Pancreas (tissue), 10 donors: Measurements from ENCODE around the gene VSIR. TPM values are rescaled to one million over a fixed set of nuclear protein-coding genes. Genes with fewer than 3 reads are reported as not detected.
A peak's percentile ranks its signal among the peaks of the same experiment; 100 is the strongest.

Experiments used
- ATAC-seq, 4 donors: fragments of 200-7000 bp; cut with Tn5 transposase; one replicate each; pipeline versions ENCODE4 v1.8.0 to v1.9.1; 2020; ENCODE audit warnings: mild to moderate bottlenecking in 4 of 4, moderate library complexity in 4 of 4
- DNase-seq, 6 donors: peaks; one replicate each; pipeline ENCODE4 v3.0.0-alpha.2; 2020
- FAIRE-seq: peaks from 2 replicates; lab custom pipeline; 2012; peaks lifted over from hg19 to GRCh38; lab: Jason Lieb, UNC
- H3K27ac ChIP-seq, 4 donors: fragments of 200-600 bp; sonication (generic); 1 replicate in 3 of 4; 2 replicates in 1 of 4; pipeline versions ENCODE4 v1.5.0 to v1.8.0; 2020
- H3K27me3 ChIP-seq, 4 donors: fragments of 200-600 bp; one replicate each; pipeline ENCODE4 v1.8.0; 2021
- H3K36me3 ChIP-seq, 3 donors: fragments of 200-600 bp; sonication (generic) in 1 of 3; one replicate each; pipeline versions ENCODE4 v1.5.0 to v1.8.0; 2020 to 2021
- H3K4me1 ChIP-seq, 3 donors: fragments of 200-600 bp; one replicate each; pipeline ENCODE4 v1.8.0; 2021
- H3K4me3 ChIP-seq, 4 donors: fragments of 200-600 bp; sonication (generic) in 2 of 4; one replicate each; pipeline versions ENCODE4 v1.5.0 to v1.8.0; 2020 to 2021
- H3K9me3 ChIP-seq, 4 donors: fragments of 200-600 bp; one replicate each; pipeline ENCODE4 v1.8.0; 2021
- WGBS, 2 donors: extraction: QIAGEN DNeasy Blood & Tissue Kit; methylation state at CpG; one replicate each; pipeline ENCODE4 v1.1.7; 2013; 5-methylcytosine and 5-hydroxymethylcytosine counted together
- intact Hi-C, 3 donors: fragments of 100-400 bp; cut with DNase I; formaldehyde crosslinking; loops; one replicate each; pipeline versions ENCODE4 v1.11.1 to v1.14.2; 2022
- polyA plus RNA-seq, 2 donors: library from polyadenylated mRNA; stranded (reverse); fragments of 200-250 nt; gene quantifications; one replicate each; pipeline ENCODE4 v1.2.3, GENCODE V29; 2013
- total RNA-seq, 6 donors: library from RNA; stranded (reverse); fragmentation: NEBNext Ultra II Directional in 4 of 6; extraction: Animal tissue kit (Norgen Biotek cat#: 25700) in 4 of 6; gene quantifications; one replicate each; pipeline versions ENCODE4 v1.2.1 to v1.2.4, GENCODE V29; 2021 to 2023
- TF ChIP-seq, protein P1 (sequence below), 4 donors: fragments of 200-600 bp; sonication (generic) in 3 of 4; IDR thresholded peaks; one replicate each; pipeline versions ENCODE4 v1.5.0 to v1.8.0; 2021; ENCODE audit warnings: antibody characterized with exemption in 4 of 4
- donor health status: healthy with polysubstance abuse.
- donor health status: DM: no; HTN: no; CAD: no; lungs with moderate emphysema.
- donor health status: DM: no; HTN: no; CAD: no.
- donor health status: control.
- donor health status: control.
- donor health status: Bipolar disorder and iron deficiency.
- donor health status: DM: yes; HTN: yes; CAD: no.
- donor health status: DM: no; HTN: no; CAD: no.
- donor health status: DM: no; HTN: no; CAD: no.
- donor health status: DM: yes; HTN: yes; CAD: no.

The VSIR gene
- total and polyA plus RNA-seq, 8 donors: 3.7 to 27.6 (median 9.3) TPM

DNA sequence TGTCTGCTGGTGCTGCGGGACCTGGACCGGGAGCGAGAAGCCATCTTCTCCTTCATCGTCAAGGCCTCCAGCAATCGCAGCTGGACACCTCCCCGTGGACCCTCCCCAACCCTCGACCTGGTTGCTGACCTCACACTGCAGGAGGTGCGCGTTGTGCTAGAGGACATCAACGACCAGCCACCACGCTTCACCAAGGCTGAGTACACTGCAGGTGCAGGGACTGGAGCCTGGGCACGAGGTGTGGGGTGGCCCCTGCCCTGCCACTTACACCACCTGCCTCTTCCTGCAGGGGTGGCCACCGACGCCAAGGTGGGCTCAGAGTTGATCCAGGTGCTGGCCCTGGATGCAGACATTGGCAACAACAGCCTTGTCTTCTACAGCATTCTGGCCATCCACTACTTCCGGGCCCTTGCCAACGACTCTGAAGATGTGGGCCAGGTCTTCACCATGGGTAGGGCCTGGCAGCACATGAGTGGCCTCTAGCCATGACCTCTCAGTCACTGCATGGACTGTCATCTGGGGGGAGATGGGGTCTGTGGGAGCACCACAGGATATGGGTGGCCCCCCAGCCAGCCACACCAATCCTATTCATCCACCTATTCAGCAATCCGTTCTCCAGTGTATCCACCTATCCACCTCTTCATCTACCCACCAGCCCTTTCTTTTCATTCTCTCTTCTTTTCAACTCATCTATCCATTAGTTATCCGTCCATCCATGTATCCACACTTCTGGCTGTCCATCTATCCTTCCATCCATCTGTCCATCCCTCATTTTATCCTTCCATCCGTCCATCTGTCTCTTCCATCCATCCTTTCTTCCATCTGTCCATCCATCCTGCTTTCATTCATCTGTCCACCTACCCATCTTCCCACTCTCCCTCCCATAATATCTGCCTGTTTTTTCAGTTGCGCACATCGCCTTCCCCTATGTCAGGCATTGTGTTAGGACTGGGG lies 34.5 kb upstream of the VSIR start:
- TF ChIP-seq, protein P1, sequence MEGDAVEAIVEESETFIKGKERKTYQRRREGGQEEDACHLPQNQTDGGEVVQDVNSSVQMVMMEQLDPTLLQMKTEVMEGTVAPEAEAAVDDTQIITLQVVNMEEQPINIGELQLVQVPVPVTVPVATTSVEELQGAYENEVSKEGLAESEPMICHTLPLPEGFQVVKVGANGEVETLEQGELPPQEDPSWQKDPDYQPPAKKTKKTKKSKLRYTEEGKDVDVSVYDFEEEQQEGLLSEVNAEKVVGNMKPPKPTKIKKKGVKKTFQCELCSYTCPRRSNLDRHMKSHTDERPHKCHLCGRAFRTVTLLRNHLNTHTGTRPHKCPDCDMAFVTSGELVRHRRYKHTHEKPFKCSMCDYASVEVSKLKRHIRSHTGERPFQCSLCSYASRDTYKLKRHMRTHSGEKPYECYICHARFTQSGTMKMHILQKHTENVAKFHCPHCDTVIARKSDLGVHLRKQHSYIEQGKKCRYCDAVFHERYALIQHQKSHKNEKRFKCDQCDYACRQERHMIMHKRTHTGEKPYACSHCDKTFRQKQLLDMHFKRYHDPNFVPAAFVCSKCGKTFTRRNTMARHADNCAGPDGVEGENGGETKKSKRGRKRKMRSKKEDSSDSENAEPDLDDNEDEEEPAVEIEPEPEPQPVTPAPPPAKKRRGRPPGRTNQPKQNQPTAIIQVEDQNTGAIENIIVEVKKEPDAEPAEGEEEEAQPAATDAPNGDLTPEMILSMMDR (IDR thresholded peaks at IDR 0.05): no peak
- FAIRE-seq (no peak), DNase-seq (no peak), ATAC-seq (no peak)
- 76 to 83% methylated on average over 21 of the region's 21 CpGs for WGBS, 2 donors
- Histone ChIP-seq H3K27ac (no peak overlapping the region), H3K4me3 (no peak overlapping the region), H3K36me3 (no peaks in the 10 kb centered on the region), H3K4me1 (peaks cover 0 to 3% (median 0%) of the 10 kb centered on the region in 3 donors), H3K27me3 (no peaks in the 10 kb centered on the region), H3K9me3 (no peaks in the 10 kb centered on the region)
- intact Hi-C loops: loop anchor here in 1 of 3 donors (10.0 kb wide), 1 partner anchor 103 kb away; no protein-coding TSS in a partner anchor

DNA sequence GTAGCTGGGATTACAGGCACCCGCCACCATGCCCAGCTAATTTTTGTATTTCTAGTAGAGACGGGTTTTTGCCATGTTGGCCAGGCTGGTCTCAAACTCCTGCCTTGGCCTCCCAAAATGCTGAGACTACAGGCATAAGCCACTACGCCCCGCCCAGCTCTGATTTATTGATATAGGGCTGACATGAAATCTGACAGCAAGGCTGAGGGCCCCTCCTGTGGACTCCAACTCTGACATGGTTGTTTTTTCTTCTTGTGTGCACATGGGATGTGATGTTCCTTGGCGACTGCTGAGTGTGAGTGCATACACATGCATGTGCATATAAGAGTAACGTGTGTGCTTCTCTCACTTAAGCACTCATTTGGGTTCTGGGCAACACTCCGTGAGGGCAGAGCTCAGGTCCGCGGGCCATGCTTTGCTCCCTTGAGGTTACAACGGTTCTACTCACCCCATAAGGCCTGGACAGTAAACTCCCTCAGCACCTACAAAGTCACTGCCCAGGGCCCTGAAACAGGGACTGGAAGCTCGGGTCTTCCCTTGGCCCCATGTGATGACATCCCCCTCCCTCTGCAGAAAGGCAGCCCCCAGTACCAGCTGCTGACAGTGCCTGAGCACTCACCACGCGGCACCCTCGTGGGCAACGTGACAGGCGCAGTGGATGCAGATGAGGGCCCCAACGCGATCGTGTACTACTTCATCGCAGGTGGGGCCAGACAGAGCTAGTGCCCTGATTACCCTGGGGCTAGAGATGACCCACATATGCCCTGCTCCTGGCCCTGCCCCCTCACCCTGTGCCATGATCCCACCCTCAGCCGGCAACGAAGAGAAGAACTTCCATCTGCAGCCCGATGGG lies 33.6 kb upstream of the VSIR start:
- DNase-seq (no peak), FAIRE-seq (no peak), ATAC-seq (no peak)
- Histone ChIP-seq H3K4me1 (peaks cover 0 to 3% (median 0%) of the 10 kb centered on the region in 3 donors), H3K27me3 (no peaks in the 10 kb centered on the region), H3K27ac (no peak overlapping the region), H3K4me3 (no peak overlapping the region), H3K36me3 (no peaks in the 10 kb centered on the region), H3K9me3 (no peaks in the 10 kb centered on the region)
- TF ChIP-seq, protein P1 (IDR thresholded peaks at IDR 0.05): no peak
- intact Hi-C loops: loop anchor here in 1 of 3 donors (10.0 kb wide), 1 partner anchor 102 kb away; no protein-coding TSS in a partner anchor
- WGBS, 2 donors: 83 to 91% methylated on average over 23 of the region's 23 CpGs

DNA sequence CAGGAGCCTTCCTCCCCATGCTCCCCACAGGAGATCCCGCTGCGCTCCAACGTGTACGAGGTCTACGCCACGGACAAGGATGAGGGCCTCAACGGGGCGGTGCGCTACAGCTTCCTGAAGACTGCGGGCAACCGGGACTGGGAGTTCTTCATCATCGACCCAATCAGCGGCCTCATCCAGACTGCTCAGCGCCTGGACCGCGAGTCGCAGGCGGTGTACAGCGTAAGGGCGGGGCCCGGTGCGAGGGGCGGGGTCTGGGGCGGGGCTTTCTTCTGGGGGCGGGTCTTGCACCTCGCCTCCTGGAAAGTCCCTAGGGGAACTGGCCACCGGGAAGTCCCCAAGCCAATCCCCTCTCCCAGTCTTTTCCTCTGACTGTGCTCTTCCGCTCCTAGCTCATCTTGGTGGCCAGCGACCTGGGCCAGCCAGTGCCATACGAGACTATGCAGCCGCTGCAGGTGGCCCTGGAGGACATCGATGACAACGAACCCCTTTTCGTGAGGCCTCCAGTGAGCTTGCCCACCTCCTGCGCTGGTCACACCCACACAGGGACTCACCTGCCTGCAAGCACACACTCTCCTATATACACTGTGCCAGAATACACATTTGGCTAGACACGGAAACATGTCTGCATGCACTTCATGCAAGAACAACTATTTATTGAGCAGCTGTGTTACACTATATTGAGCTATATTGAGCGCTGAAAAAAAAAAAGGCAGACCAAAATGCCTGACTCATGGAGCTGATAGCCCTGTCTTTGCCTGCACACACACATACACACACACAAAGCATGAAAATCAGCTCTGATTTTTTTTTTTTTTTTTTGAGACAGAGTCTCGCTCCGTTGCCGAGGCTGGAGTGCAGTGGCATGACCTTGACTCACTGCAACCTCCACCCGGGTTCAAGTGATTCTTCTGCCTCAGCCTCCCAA lies 32.7 kb upstream of the VSIR start:
- H3K27ac ChIP-seq: no peak overlapping the region
- no peak overlapping the region for H3K4me3 ChIP-seq
- peak; percentile 53 to 90 (median 78) for ATAC-seq
- TF ChIP-seq, protein P1 (IDR thresholded peaks at IDR 0.05): no peak
- H3K27me3 ChIP-seq: no peaks in the 10 kb centered on the region
- no peaks in the 10 kb centered on the region for H3K36me3 ChIP-seq
- no peaks in the 10 kb centered on the region for H3K9me3 ChIP-seq
- H3K4me1 ChIP-seq: peaks cover 0 to 3% (median 0%) of the 10 kb centered on the region in 3 donors
- no peak for FAIRE-seq
- 36 to 37% methylated on average over 41 of the region's 41 CpGs for WGBS, 2 donors
- DNase-seq: peak in 4 of 6 donors; percentile 46 to 72 (median 50)
- intact Hi-C loops: loop anchor here in 1 of 3 donors (10.0 kb wide), 1 partner anchor 101 kb away; no protein-coding TSS in a partner anchor

DNA sequence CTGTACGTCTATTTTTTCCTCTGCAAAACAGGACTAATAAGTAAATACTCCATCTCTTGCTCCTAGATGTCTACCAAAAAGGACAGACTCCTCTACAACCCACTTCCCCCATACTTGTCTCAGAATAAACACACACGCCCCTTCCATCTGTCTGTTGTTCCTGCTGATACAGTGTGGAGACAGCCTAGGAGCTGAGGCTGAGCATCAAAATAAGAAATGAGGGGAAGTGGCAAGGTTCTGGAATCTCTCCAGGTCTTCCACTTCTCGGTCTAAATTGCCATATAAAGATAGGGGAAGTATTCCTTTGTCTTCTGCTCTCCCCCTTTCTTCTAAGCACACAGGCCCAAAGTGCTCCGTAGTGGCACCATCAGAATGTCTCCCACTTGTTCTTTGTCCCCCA lies 30.8 kb upstream of the VSIR start:
- Histone ChIP-seq H3K27ac (no peak overlapping the region), H3K27me3 (no peaks in the 10 kb centered on the region), H3K4me3 (no peak overlapping the region), H3K9me3 (no peaks in the 10 kb centered on the region), H3K4me1 (peaks cover 0 to 3% (median 0%) of the 10 kb centered on the region in 3 donors), H3K36me3 (no peaks in the 10 kb centered on the region)
- DNase-seq (no peak), ATAC-seq (peak in 2 of 4 donors; percentile 13 to 31), FAIRE-seq (no peak)
- intact Hi-C loops: loop anchor here in 1 of 3 donors (10.0 kb wide), 1 partner anchor 99 kb away; no protein-coding TSS in a partner anchor
- TF ChIP-seq, protein P1 (IDR thresholded peaks at IDR 0.05): no peak
- WGBS, 2 donors: 49 to 52% methylated on average over 4 of the region's 4 CpGs
